ENCODE results near the gene SLC25A29. TPM values are rescaled to one million over a fixed set of nuclear protein-coding genes. Genes with fewer than 3 reads are reported as not detected.

Gene SLC25A29
- total RNA-seq, 3 donors from 2014 or later, result 6.2 to 10.8 (median 6.6) TPM

- H3K27me3 Mint-ChIP-seq (ENCODE audit: low read depth), result no peaks in the 10 kb centered on the region
- no peak overlapping the region for H3K4me3 Mint-ChIP-seq
- ATAC-seq (no peak), DNase-seq (no peak)
- H3K9me3 Mint-ChIP-seq, result no peaks in the 10 kb centered on the region
- peaks cover 17% of the 10 kb centered on the region for H3K4me1 Mint-ChIP-seq (ENCODE audit: low read depth)
- H3K36me3 Mint-ChIP-seq (ENCODE audit: insufficient read depth), result peaks cover 58% of the 10 kb centered on the region
Measured at GRCh38 chr14:100339766-100340422, 33.6 kb upstream of the SLC25A29 start.

GRCh38 chr14:100336618-100337530, 30.6 kb upstream of the SLC25A29 start:
- peak; percentile 30 to 36 for ATAC-seq
- Mint-ChIP-seq H3K4me3 (no peak overlapping the region), H3K36me3 (ENCODE audit: insufficient read depth) (peaks cover 51% of the 10 kb centered on the region), H3K9me3 (no peaks in the 10 kb centered on the region), H3K4me1 (ENCODE audit: low read depth) (peaks cover 13% of the 10 kb centered on the region), H3K27me3 (ENCODE audit: low read depth) (no peaks in the 10 kb centered on the region)
- DNase-seq, result no peak

GRCh38 chr14:100334904-100335303, 28.7 kb upstream of the SLC25A29 start:
- Mint-ChIP-seq H3K4me1 (ENCODE audit: low read depth) (peaks cover 3% of the 10 kb centered on the region), H3K4me3 (no peak overlapping the region), H3K9me3 (no peaks in the 10 kb centered on the region), H3K27me3 (ENCODE audit: low read depth) (no peaks in the 10 kb centered on the region), H3K36me3 (ENCODE audit: insufficient read depth) (peaks cover 36% of the 10 kb centered on the region)
- no peak for DNase-seq
- no peak for ATAC-seq

GRCh38 chr14:100333827-100334226, 27.6 kb upstream of the SLC25A29 start:
- Mint-ChIP-seq H3K4me3 (no peak overlapping the region), H3K27me3 (ENCODE audit: low read depth) (no peaks in the 10 kb centered on the region), H3K36me3 (ENCODE audit: insufficient read depth) (peaks cover 33% of the 10 kb centered on the region), H3K9me3 (no peaks in the 10 kb centered on the region), H3K4me1 (ENCODE audit: low read depth) (peaks cover 3% of the 10 kb centered on the region)
- no peak for DNase-seq
- ATAC-seq, result no peak

- H3K9me3 Mint-ChIP-seq, result no peaks in the 10 kb centered on the region
- peaks cover 3% of the 10 kb centered on the region for H3K4me1 Mint-ChIP-seq (ENCODE audit: low read depth)
- H3K4me3 Mint-ChIP-seq, result no peak overlapping the region
- DNase-seq (no peak), ATAC-seq (no peak)
- H3K27me3 Mint-ChIP-seq (ENCODE audit: low read depth), result no peaks in the 10 kb centered on the region
- peaks cover 33% of the 10 kb centered on the region for H3K36me3 Mint-ChIP-seq (ENCODE audit: insufficient read depth)
Measured at GRCh38 chr14:100333311-100333710, 27.1 kb upstream of the SLC25A29 start.

GRCh38 chr14:100332797-100333196, 26.6 kb upstream of the SLC25A29 start:
- ATAC-seq (no peak), DNase-seq (no peak)
- Mint-ChIP-seq H3K9me3 (no peaks in the 10 kb centered on the region), H3K4me3 (no peak overlapping the region), H3K36me3 (ENCODE audit: insufficient read depth) (peaks cover 31% of the 10 kb centered on the region), H3K4me1 (ENCODE audit: low read depth) (peaks cover 3% of the 10 kb centered on the region), H3K27me3 (ENCODE audit: low read depth) (no peaks in the 10 kb centered on the region)

GRCh38 chr14:100332071-100332639, 25.9 kb upstream of the SLC25A29 start:
- DNase-seq (no peak), ATAC-seq (no peak)
- no peaks in the 10 kb centered on the region for H3K27me3 Mint-ChIP-seq (ENCODE audit: low read depth)
- peaks cover 24% of the 10 kb centered on the region for H3K36me3 Mint-ChIP-seq (ENCODE audit: insufficient read depth)
- peaks cover 3% of the 10 kb centered on the region for H3K4me1 Mint-ChIP-seq (ENCODE audit: low read depth)
- no peak overlapping the region for H3K4me3 Mint-ChIP-seq
- H3K9me3 Mint-ChIP-seq, result no peaks in the 10 kb centered on the region

- H3K9me3 Mint-ChIP-seq, result no peaks in the 10 kb centered on the region
- no peak overlapping the region for H3K4me3 Mint-ChIP-seq
- H3K36me3 Mint-ChIP-seq (ENCODE audit: insufficient read depth), result peaks cover 13% of the 10 kb centered on the region
- no peaks in the 10 kb centered on the region for H3K27me3 Mint-ChIP-seq (ENCODE audit: low read depth)
- ATAC-seq, result peak; percentile 11 to 17
- DNase-seq, result no peak
- H3K4me1 Mint-ChIP-seq (ENCODE audit: low read depth), result no peaks in the 10 kb centered on the region
Measured at GRCh38 chr14:100330388-100330931, 24.2 kb upstream of the SLC25A29 start.

GRCh38 chr14:100330007-100330344, 23.7 kb upstream of the SLC25A29 start:
- Mint-ChIP-seq H3K27me3 (ENCODE audit: low read depth) (no peaks in the 10 kb centered on the region), H3K4me3 (no peak overlapping the region), H3K36me3 (ENCODE audit: insufficient read depth) (peaks cover 11% of the 10 kb centered on the region), H3K4me1 (ENCODE audit: low read depth) (no peaks in the 10 kb centered on the region), H3K9me3 (no peaks in the 10 kb centered on the region)
- ATAC-seq, result peak in 1 of 2 donors; percentile 4
- DNase-seq, result no peak

GRCh38 chr14:100329233-100330006, 23.2 kb upstream of the SLC25A29 start:
- Mint-ChIP-seq H3K36me3 (ENCODE audit: insufficient read depth) (peaks cover 6% of the 10 kb centered on the region), H3K4me1 (ENCODE audit: low read depth) (no peaks in the 10 kb centered on the region), H3K4me3 (no peak overlapping the region), H3K9me3 (no peaks in the 10 kb centered on the region), H3K27me3 (ENCODE audit: low read depth) (no peaks in the 10 kb centered on the region)
- DNase-seq, result no peak
- ATAC-seq, result peak in 1 of 2 donors; percentile 9

- H3K4me1 Mint-ChIP-seq (ENCODE audit: low read depth), result no peaks in the 10 kb centered on the region
- no peak for ATAC-seq
Measured at GRCh38 chr14:100328495-100329163, 22.4 kb upstream of the SLC25A29 start.

GRCh38 chr14:100327128-100327527, 20.9 kb upstream of the SLC25A29 start:
- no peak for DNase-seq

More at GRCh38 chr14:100328495-100329163, 22.4 kb upstream of the SLC25A29 start:
- Mint-ChIP-seq H3K9me3 (no peaks in the 10 kb centered on the region), H3K4me3 (no peak overlapping the region), H3K36me3 (ENCODE audit: insufficient read depth) (peaks cover 2% of the 10 kb centered on the region), H3K27me3 (ENCODE audit: low read depth) (no peaks in the 10 kb centered on the region)
- DNase-seq, result no peak

GRCh38 chr14:100325958-100326357, 19.7 kb upstream of the SLC25A29 start:
- Mint-ChIP-seq H3K4me3 (no peak overlapping the region), H3K9me3 (no peaks in the 10 kb centered on the region), H3K4me1 (ENCODE audit: low read depth) (no peaks in the 10 kb centered on the region), H3K27me3 (ENCODE audit: low read depth) (no peaks in the 10 kb centered on the region), H3K36me3 (ENCODE audit: insufficient read depth) (no peaks in the 10 kb centered on the region)
- no peak for ATAC-seq
- DNase-seq, result no peak

More at GRCh38 chr14:100327128-100327527, 20.9 kb upstream of the SLC25A29 start:
- Mint-ChIP-seq H3K4me1 (ENCODE audit: low read depth) (no peaks in the 10 kb centered on the region), H3K36me3 (ENCODE audit: insufficient read depth) (peaks cover 2% of the 10 kb centered on the region), H3K27me3 (ENCODE audit: low read depth) (no peaks in the 10 kb centered on the region), H3K9me3 (no peaks in the 10 kb centered on the region), H3K4me3 (no peak overlapping the region)
- no peak for ATAC-seq

Measured in activated T-cell treated with anti-CD3 and anti-CD28 coated beads, Interleukin-2, amount 50 U/mL, for 4 hours (primary cell).